ENCODE measurements around the gene DUSP9.

DNA sequence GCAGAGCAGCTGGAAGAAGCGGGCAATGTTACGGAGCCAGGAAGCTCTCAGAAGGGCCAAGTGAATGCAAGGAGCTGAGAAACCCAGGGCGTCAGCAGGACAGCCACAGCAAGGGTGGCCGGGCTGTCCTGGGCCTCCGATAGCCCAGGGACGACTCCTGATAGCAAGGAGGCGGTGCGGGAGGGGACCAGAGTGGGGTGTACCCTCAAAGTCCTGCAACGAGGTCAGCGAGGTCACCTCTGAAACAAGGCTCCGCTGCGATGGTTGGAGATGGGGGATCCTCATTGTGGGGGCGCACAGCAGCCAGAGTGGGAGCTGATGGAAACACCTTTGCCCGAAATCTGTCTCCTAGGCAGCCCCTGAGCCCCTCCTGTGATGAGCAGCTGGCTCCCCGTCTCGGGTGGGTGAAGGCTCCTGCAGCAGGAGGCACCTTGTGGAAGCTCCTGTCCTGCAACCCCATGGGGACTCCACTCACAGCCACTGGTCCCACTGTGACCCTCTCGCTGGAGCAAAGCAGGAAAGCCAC is 43.8 kb upstream of the DUSP9 start:
- TF ChIP-seq, protein P1, sequence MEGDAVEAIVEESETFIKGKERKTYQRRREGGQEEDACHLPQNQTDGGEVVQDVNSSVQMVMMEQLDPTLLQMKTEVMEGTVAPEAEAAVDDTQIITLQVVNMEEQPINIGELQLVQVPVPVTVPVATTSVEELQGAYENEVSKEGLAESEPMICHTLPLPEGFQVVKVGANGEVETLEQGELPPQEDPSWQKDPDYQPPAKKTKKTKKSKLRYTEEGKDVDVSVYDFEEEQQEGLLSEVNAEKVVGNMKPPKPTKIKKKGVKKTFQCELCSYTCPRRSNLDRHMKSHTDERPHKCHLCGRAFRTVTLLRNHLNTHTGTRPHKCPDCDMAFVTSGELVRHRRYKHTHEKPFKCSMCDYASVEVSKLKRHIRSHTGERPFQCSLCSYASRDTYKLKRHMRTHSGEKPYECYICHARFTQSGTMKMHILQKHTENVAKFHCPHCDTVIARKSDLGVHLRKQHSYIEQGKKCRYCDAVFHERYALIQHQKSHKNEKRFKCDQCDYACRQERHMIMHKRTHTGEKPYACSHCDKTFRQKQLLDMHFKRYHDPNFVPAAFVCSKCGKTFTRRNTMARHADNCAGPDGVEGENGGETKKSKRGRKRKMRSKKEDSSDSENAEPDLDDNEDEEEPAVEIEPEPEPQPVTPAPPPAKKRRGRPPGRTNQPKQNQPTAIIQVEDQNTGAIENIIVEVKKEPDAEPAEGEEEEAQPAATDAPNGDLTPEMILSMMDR (IDR thresholded peaks at IDR 0.05 in 2 of 3, conservative IDR thresholded peaks at IDR 0.05 in 1 of 3; ENCODE audit: control insufficient read depth in 2 of 3, extremely low read depth in 1 of 3, insufficient read depth in 1 of 3, low read depth in 3 of 3, low read length in 3 of 3): no peak
- TF ChIP-seq EP300 (IDR thresholded peaks at IDR 0.05; ENCODE audit: borderline replicate concordance in 1 of 2, control insufficient read depth in 1 of 2, low read depth in 2 of 2, low read length in 2 of 2) (no peak), SMC3 (IDR thresholded peaks at IDR 0.05; ENCODE audit: borderline replicate concordance, low read length) (no peak)

Data from GM12878 (cell line).